SU-DHL-6 (cell line): ENCODE results near the gene CDK18.

Experiments used
- EZH2phosphoT487 ChIP-seq: fragments of 200-600 bp; sonication (generic), shearing (Covaris generic); conservative IDR thresholded peaks from 2 replicates; pipeline ENCODE4 v1.6.1; 2018; ENCODE audit warnings: mild to moderate bottlenecking, antibody characterized with exemption, low read length, moderate library complexity, mixed read lengths
- TF ChIP-seq, protein P1 (sequence below): fragments of 200-600 bp; sonication (generic); IDR thresholded peaks from one replicate; pipeline ENCODE4 v1.5.1; 2017; ENCODE audit warnings: antibody characterized with exemption, mild to moderate bottlenecking, low read length, moderate library complexity; ENCODE audit not compliant: insufficient read depth, poor library complexity, severe bottlenecking

DNA sequence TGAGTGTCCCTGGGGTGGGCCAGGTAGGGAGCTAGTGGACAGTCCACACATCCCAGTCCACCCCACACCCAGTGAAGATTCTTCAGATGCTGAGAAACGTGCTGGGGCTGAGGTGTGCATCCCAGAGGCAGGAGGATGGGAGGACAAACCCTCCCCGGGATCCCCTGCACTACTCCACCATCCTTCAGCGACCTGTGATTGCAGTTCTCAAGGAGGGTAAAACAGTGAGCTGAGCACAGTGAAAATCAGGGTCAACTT is 76.4 kb downstream of the CDK18 start:
- TF ChIP-seq EZH2phosphoT487: no peak
- TF ChIP-seq, protein P1, sequence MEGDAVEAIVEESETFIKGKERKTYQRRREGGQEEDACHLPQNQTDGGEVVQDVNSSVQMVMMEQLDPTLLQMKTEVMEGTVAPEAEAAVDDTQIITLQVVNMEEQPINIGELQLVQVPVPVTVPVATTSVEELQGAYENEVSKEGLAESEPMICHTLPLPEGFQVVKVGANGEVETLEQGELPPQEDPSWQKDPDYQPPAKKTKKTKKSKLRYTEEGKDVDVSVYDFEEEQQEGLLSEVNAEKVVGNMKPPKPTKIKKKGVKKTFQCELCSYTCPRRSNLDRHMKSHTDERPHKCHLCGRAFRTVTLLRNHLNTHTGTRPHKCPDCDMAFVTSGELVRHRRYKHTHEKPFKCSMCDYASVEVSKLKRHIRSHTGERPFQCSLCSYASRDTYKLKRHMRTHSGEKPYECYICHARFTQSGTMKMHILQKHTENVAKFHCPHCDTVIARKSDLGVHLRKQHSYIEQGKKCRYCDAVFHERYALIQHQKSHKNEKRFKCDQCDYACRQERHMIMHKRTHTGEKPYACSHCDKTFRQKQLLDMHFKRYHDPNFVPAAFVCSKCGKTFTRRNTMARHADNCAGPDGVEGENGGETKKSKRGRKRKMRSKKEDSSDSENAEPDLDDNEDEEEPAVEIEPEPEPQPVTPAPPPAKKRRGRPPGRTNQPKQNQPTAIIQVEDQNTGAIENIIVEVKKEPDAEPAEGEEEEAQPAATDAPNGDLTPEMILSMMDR: no peak
